Fibroblast of pulmonary artery (primary cell): Measurements from ENCODE around the gene TRPM5.

Experiments used
- DNase-seq: peaks from one replicate; pipeline ENCODE4 v3.0.0-alpha.2; 2010; ENCODE audit warnings: low read depth
- H3K4me3 ChIP-seq: replicated peaks from 2 replicates; pipeline ENCODE4 v1.5.1; 2011; ENCODE audit warnings: low read depth, mild to moderate bottlenecking, control low read depth, low read length, moderate library complexity
- TF ChIP-seq, protein P1 (sequence below): IDR thresholded peaks from 2 replicates; pipeline ENCODE4 v1.5.1; 2011; ENCODE audit warnings: mild to moderate bottlenecking, control low read depth, low read length, inconsistent platforms; ENCODE audit errors: missing control alignments

Gene TRPM5

GRCh38 chr11:2441171-2441570 lies 3.1 kb downstream of the TRPM5 start:
- TF ChIP-seq, protein P1, sequence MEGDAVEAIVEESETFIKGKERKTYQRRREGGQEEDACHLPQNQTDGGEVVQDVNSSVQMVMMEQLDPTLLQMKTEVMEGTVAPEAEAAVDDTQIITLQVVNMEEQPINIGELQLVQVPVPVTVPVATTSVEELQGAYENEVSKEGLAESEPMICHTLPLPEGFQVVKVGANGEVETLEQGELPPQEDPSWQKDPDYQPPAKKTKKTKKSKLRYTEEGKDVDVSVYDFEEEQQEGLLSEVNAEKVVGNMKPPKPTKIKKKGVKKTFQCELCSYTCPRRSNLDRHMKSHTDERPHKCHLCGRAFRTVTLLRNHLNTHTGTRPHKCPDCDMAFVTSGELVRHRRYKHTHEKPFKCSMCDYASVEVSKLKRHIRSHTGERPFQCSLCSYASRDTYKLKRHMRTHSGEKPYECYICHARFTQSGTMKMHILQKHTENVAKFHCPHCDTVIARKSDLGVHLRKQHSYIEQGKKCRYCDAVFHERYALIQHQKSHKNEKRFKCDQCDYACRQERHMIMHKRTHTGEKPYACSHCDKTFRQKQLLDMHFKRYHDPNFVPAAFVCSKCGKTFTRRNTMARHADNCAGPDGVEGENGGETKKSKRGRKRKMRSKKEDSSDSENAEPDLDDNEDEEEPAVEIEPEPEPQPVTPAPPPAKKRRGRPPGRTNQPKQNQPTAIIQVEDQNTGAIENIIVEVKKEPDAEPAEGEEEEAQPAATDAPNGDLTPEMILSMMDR, result no peak
- H3K4me3 ChIP-seq, result no peak overlapping the region
- no peak for DNase-seq

DNA sequence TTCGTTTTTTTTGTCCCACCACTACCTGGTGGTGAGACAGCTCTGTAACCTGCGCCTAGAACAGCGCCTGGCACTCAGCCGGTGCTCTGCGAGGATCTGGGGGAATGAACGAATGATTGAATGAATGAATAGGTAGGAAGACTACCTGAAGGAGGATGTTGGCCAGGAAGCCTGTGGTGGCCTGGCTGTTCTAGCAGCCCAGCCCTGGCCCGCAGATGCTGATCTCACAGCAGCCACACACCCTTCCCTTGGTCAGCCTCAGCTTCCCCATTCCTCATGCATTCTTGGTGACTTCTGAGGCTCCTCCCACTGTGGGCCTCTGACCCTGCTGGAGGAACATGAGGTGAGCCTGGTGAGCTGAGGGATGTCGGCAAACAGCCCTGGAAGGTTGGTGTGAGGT lies 3.7 kb downstream of the TRPM5 start:
- TF ChIP-seq, protein P1, result no peak
- DNase-seq, result no peak
- H3K4me3 ChIP-seq, result no peak overlapping the region

- TF ChIP-seq, protein P1, result no peak
- no peak overlapping the region for H3K4me3 ChIP-seq
- DNase-seq, result no peak
These were observed 4.5 kb downstream of the TRPM5 start for GRCh38 chr11:2439820-2440219.

DNA sequence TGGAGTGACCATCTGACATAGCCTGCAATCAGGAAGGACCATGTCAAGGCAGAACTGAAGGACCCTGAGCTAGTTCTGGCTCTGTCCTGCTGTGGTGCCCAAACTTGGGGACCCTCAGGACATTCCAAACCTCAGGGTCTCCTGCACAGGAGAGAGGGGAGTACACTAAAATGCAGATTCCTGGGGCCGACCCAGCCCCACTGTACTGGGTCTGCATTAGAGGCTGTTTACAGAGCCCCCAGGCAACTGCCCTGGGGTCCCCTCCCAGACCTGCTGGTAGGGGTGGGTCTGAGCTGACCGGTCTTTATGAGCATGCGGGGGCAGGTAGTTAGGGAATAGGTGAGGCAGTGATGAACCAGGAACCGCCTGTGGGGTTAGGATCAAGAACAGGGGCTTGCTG lies 6.8 kb downstream of the TRPM5 start:
- TF ChIP-seq, protein P1, result no peak
- H3K4me3 ChIP-seq, result no peak overlapping the region
- DNase-seq, result no peak

GRCh38 chr11:2436521-2437031 lies 7.7 kb downstream of the TRPM5 start:
- DNase-seq, result no peak
- H3K4me3 ChIP-seq, result no peak overlapping the region
- TF ChIP-seq, protein P1, result no peak

DNA sequence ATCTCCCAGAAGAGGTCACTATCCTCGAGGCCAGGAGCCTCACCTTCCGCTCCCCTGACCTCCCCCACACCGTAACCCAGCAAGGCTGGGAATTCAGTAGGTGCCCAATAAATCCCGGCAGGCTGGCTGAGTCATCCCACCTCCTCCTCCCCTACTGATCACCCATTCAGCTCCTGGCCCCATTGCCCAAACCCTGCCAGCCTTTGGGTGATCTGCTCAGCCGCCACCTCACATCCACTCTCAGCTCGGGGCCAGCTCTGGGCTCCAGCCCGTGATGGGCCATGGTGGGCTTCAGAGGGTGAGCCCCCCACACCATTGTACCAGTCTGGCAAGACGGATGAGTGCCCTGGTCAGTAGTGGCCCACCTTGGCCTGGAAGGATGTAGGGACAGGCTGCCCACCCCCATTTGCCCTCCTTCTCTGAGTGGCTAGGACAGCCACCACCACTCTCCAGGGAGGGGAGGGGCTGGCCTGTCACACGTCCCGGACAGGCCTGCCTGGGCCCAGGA lies 8.2 kb downstream of the TRPM5 start:
- DNase-seq, result no peak
- TF ChIP-seq, protein P1, result no peak
- no peak overlapping the region for H3K4me3 ChIP-seq
